HG03342 (cell line): ENCODE data around the gene CDCA4.

Source experiments
- ATAC-seq: cut with Tn5 transposase; IDR thresholded peaks from one replicate; pipeline ENCODE4 v1.9.1; 2021; ENCODE audit warnings: mild to moderate bottlenecking, moderate library complexity; ENCODE audit not compliant: unreplicated experiment

Gene CDCA4

DNA sequence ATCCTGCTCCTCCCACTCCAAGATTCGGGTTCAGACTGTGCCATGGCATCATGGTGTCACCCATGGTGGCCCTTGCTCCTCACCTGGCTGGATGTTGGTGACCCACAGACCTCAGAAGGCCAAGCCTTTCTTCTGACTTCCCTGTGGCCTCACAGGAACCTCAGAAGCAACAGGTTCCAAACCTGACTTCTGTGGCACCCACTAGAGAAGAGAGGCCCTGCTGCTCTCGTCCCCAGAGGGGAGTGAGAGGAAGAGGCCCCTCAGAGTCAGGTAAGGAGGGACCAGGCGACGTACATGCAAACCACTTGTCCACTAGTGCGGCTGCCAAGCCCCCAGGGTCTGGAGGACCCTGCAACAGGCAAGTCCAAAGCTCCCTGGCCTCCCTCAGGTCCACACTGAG lies 24.9 kb downstream of the CDCA4 start:
- no peak for ATAC-seq

DNA sequence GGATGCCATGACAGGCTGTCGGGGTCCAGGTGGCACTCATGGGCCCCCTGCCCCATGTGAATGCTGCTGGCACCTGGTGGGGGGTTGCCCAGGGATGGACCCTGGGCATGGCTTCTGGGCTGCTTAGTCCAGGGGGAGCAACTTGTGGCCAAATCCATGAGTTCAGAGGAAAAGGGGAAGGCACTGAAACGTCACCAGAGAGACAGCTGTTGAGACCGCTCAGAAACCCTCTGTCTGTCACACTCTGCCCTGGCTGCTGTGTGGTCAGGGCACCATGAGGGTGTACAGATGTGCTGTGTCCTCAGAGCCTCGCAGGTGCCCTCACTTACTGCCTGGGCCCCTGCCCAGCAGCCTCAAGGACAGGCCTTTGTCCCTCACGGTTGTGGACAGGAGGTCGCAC lies 25.9 kb downstream of the CDCA4 start:
- no peak for ATAC-seq

DNA sequence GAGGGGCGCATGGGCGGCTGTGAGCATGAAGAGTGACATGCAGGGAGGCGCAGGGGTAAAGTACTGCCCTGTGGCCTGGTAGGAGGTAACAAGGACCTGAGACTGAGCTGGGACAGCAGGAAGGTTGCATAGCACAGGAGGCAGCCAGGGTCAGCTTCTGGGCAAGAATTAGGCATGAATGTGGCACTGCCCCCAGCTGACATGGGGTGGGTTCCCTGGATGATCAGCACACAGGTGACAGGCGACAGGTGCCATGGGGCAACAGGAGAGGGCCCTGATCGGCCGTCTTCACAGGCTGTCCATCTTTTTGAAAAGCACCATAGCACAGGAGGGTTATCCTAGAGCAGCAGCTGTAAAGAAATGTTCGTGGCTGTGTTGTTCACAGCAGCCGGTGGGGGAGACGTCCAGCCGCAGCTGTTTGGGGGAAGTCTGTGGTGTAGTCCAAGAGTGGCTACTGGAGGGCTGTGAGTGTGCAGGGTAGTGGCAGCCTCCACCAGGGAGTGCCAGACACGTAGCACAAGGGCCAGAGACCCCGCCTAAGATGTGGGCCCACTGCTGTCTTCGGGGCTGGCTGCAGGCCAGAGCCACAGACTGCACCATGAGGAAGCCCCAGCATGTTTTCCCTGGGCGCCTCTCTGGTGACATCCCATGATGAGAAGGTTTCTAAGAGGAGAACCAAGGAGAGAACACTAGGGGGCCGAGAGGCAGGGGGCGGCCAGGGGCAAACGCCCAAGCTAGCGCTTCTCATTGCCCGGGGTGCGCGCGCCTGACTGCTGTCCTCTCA lies 26.9 kb downstream of the CDCA4 start:
- no peak for ATAC-seq

DNA sequence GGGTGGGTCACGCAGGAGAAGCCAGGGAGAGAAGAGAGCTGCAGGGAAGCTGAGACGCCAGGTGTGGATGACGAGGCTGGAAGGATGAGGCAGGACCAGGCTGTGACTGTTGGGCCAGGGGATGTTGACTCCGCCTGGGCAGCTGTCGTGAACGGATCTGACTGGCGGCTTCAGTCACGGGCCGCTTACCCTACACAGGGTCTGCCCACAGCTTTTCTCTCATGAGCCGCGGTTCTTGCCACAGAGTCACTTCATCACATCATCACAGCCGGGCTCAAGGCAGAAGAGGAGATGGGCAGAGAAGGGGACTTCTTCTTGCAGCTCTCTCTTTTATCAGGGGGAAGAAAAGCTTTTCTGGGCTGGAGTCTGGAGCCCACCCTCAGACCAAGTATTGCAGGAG lies 27.6 kb downstream of the CDCA4 start:
- ATAC-seq, result no peak

DNA sequence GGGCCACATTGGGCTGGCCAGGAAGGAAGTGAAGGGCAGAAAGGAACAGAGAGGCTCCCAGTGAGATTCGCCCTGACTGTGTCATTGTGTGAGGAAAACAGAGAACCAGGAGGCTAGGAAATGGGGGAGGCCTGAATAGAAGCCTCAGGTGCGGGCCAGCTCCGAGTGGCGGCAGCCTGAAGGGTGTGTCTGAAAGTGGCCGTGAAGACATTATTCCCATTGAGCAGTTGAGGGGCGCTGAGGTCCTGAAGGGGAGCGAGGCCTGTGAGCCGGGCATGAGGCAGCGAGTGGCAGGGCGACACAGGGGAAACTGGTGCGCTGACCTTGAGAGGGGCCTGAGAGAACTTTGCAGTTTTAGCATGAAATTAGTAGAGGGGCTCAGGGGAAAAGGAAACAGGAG lies 28.4 kb downstream of the CDCA4 start:
- ATAC-seq, result no peak

DNA sequence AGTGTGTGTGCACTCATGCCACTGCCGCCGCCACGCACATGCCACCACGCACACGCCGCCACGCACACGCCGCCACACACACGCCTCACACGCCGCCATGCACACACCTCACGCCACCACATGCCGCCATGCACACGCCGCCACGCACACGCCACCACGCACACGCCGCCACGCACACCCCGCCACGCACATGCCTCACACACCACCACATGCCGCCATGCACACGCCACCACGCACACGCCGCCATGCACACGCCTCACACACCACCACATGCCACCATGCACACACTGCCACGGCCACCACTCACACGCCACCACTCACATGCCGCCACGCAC lies 29.0 kb downstream of the CDCA4 start:
- ATAC-seq, result no peak

DNA sequence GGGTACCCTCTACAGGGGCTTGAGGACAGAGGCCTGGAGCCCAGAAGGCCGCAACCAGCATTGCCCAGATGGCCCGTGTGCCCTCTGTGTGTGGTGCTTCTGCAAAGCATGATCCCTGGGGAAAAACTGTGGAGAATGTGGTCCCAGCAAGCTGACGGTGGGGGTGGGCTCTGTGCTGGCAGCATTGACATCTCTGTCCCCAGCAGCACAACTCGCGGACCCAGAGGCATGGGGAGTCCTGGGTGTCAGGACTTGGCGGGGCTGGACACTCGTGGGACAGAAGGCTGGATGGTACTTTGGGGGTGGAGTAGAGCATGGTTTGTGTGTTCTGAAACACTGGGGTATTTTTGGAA lies 31.0 kb downstream of the CDCA4 start:
- no peak for ATAC-seq

DNA sequence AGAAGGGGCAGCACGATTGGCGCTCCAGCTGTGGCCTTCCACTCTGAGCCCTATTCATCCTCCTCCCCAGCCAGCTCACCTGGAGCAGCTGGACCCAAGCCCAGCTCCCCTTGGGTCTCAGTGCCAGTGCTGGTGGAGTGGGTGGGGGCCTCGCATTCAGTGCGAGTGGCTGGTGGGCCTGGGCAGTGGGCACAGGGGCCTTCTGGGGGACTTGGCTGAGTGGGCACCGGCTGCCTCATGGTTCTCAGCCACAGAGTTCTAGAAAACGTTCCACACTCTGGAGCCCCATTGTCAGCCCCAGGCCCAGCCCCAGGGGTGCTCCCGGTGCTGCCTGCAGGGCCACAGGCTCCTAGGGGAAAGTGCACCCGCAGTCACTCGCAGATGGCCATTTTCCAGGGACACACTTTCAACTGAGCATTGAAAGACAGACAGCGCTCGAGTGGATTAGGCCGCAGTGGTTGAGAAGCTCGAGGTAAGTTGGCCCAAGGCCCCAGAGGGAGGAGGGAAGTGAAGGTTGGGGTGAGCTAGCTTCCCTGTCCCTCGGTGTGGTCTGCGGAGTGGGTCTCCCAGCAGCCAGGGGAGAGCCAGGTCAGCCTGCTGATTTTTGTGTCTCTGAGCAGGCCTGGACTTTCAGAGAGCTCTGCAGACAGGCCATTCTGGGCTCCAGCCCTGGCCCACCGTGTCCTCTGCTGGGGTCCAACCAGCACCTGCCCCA lies 31.5 kb downstream of the CDCA4 start:
- ATAC-seq, result no peak

DNA sequence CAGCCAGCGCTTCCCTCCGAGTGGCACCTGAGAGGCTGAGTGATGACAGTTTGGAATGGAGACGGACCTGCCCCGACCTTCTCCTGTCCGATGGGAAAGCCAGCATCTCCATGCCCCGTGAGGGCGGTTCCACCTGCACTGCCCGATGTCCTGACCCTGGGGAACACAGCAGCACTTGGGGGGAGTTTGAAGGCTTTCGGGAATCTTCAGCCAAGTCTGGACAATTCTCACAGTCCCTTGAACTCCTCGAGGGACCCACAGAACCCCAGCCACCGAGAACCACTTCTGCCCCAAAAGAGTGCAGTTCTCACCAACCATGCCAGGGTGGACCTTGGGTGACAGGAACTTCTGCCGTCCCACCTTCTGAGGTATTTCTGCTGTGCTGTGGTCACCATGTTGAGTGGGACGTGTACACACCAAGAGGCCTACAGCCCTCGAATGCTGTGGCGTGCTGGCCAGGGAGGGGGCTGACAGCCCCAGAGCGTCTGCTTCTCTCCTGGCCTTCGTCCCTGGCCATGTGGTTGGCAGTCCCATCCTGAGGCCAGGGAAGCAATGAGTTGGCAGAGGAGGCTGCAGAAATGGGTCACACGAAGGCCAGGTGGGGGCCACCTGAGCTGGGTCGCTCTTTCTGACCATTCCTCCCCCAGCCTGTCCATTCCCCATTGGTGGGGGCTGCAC lies 34.3 kb downstream of the CDCA4 start:
- ATAC-seq, result no peak

DNA sequence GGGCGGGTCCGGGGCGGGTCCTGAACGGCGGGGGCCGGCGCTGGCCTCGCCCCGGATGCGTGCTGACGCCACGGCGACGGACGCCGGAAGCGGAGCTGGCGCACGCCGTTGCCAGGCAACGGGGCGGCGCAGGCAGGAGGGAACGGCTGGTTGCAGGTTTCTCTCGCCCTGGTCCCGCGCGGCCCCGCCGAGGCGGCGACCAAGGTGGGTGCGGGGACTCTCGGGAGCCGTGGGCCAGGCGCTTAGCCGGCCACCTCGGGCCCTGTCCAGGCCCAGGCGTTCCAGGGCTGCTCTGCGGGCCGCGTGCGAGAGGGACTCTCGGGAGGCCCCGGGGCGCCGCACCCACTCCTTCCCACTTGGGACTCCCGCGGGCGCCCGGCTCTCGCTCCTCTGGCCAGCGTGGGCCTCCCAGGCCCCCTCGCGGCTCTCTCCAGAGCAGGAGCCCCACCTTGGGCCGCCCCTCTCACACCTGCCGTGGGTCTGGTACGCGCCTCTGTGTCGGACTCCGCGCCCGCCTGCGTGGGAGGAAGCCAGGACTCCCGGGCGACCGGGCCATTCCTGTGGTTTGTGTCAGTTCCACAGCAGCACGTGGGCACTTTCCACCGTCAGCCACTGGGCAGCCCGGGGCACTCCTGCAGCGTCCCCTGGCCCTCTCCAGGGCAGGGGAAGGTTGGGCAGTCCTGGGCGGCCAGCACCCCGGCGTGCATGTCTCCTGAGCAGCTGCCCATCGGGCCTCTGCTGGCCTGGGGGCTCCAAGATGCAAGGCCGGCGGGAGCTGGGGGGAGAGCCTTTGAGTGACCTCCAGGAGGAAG lies 35.0 kb downstream of the CDCA4 start, which contains the start of gene CLBA1:
Gene CLBA1, plus strand, starts transcription at position 114 of the 812 bp plus-strand sequence. Its CDS starts 644 bp downstream, at position 758.
- peak; percentile 94 for ATAC-seq

DNA sequence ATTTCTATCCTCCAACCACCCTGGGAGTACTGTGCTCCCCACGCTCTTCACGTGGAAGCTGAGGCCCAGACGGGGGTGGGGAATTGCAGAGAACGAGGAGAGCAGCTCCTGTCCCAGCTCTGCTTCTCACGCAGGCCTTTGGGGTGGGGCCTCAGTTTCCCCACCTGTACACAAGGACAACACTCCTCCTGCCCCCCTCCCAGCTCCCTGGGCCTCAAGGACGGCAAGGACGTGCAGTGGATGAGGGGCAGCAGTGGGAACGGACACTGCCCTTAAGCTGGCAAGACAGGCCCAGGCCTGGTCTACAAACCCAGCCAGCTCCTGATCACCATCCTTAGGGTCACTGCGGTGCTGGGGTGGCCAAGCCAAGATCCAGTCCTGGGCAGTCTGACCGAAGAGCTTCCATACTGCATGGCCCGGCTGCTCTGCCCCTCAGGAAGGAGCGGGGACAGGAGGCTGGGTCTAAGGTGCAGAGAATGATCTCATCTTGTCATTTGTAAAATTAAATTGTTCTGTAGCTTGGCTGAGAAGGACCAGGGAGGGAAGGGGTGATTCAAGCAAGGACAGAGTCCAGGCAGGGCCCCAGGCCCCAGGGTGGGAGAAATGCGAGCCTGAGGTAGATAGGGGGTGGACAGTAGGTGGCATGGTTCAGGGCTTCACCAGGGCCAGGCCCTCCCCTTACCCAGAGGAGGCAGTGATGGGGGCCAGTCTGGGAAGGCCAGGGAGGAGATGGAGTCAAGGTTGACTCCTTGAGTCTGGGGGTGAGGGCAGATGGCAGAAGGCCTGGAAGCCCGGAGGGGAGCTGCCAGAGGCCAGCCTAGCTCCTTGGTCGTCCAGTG lies 36.6 kb downstream of the CDCA4 start:
- ATAC-seq, result no peak

DNA sequence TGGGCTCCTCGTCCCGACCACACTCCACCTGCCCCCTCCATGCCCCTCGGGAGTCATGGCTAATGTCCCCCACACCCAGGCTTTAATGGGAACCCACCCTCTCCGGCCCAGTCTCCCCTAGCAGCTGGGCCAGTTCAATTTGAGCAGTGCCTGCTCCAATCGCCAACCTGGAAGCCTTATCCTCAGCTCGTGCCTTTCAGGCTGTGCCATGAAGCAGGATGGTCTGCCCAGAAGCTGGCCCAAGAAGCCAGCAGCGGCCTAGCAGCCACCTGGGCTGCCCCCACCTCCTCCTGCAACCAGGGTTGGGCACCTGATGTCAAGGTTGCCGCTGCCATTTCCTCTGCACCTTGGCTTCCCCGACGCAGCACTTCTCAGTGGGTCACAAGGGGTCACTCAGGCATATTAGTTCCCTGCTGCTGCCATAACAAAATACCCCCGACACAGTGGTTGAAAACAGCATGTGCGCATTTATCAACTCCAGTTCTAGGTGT lies 37.6 kb downstream of the CDCA4 start:
- ATAC-seq, result no peak

DNA sequence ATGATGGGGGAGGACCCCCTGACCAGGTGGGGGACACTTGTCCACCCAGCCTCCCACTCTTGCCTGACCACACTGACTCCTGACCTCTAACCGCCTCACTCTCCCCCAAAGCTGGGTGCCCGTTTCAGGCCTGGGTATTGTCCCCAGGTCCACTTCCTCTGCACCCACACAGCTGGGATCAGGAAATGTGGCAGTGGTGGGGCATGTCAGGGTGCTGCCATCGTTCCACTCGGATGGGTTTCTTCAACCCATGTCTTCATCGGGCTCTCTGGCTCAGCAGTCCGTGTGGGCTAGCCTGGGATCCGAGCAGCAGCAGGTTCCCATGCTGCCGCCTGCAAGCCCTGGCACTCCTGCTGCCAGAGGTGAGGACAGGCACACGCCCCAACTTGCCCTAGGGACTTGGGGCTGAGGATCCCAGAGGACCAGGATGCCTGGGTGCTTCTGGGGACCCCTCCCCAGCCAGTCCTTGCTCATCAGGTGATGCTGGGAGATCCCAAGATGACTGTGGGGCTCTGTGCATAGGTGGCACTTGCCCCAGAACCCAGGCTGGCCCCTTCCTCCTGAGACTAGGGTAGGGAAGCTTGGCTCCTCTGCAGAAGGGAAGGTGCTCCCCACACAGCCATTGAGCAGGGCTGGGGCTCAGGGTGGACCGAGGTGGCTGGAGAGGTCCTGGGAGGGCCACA lies 38.2 kb downstream of the CDCA4 start:
- no peak for ATAC-seq

DNA sequence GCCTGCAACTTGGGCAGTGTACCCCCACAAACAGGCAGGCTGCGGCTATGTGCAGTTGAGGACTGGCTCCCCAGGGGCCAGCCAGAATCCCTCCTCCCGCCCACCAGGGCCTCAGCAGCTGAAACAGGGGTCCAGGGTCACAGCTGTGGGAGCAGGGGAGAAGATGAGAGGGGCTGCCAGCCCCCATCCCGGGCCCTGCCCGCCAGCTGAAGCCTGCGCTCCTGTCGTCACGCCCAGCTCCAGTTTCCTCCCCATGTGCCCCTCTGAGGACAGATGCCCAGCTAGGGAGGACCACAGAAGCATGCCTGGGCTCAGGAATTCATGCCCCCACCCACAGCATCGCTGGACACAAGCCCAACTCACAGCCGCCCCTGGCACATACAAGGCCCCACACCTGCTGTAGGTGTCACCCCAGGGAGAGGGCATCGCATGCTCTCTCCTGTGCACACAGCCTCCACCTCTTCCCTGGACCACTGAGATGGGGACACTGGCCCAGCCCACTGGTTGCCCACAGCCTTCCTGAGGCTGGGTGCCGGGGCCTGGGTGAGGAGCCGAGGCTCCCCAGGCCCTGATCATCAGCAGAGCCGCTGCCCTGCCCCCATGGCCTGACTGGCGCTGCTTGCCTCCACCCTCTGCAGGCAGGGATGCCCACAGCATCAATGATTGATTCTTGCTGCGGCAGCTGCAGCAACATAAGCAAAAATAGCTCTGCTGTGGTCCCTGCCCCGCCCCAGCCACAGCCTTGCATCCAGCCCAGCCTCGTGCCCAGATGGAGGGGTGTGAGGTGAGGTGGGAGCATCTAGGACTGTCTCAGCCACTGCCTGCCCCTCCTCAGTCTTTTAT lies 39.0 kb downstream of the CDCA4 start:
- ATAC-seq, result no peak

DNA sequence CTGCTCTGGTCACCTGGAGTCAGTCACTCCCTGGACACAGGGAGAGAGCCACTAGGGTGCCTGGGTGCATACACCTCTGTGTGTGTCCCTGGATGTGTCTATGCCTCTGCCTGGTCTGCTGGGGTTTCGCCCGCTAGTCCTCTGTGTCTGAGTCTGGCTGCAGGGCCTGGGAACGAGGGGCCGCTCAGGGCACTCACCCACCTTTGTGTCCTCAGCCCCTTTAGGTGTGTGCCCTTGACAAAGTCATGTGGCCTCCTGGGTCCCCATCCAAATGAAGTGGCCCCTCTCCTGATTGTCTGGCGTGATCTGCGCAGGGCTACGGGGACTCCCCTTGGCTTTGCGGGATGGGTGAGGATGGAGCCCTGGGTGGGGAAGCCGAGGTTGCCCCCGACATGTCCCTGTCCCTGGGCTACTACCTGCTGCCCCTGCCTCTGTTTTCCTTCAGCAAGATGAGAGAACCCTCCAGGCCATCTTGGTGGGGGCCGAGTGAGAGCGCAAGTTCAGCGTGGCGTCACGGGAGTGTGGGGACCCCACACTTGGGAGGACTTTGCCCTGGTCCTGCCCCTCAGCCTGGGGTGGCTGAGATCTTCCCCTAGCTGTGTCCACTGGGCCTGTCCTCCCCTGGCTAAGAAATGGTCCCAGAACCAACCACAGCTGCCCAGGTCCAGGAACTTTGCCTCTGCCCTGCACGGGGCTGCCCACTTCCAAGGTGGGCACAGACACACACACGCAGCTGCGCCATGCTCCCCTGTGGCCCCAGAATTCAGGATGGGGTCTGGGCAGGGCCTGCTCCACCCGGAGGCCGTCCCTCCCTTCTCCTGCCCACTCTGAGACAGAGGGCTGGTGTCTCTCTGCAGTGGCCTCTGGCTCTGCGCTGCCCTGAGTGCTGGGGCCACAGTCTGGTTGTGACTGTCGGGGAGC lies 40.0 kb downstream of the CDCA4 start:
- no peak for ATAC-seq

DNA sequence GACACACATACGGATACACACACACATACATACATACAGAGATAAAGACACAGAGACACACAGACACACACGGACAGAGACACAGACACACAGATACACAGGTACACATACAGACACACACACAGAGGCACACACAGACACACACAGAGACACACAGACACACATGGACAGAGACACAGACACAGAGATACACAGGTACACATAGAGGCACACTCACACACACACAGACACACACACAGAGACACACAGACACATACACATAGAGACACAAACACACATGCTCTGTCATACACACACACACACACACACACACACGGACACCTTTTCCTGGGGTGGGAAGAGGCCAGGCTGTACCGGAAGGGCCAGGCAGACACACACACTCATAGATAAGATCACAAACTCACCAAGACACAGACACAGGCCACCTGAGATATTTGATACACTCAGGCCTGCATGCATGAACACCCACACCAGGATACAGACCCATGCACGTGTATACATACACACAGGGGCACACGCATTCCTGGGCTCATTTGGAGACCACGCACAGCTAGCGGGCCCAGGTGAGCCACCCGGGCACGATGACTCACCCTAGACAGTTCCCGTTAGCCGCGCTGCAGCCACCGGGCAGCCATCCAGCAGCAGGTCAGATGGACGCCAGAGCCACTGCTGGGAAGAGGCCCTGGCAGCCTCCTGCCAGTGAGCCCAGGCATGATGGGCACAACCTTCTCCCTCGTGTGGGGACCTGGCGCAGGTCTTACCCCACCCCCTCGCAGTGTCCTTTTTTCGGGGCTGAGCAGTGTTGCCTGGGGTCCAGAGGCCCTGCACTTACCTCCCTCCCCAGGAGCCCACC lies 40.9 kb downstream of the CDCA4 start:
- no peak for ATAC-seq
